ENCODE data around the gene CARD19.

Gene CARD19

GRCh38 chr9:93071464-93071863 is 24.6 kb upstream of the CARD19 start:
- H3K9ac ChIP-seq (ENCODE audit: low read depth, low read length), result no peak overlapping the region
- H3K27me3 ChIP-seq (ENCODE audit: control insufficient read depth, insufficient read depth, low read length), result no peaks in the 10 kb centered on the region
- H3K4me3 ChIP-seq (ENCODE audit: low read depth, low read length), result no peak overlapping the region
- no peaks in the 10 kb centered on the region for H3K36me3 ChIP-seq (ENCODE audit: control insufficient read depth, insufficient read depth, low read length)
- H3K4me1 ChIP-seq (ENCODE audit: control insufficient read depth, insufficient read depth, low read length), result no peaks in the 10 kb centered on the region
- H3K9me3 ChIP-seq (ENCODE audit: control insufficient read depth, insufficient read depth, low read length), result no peaks in the 10 kb centered on the region

DNA sequence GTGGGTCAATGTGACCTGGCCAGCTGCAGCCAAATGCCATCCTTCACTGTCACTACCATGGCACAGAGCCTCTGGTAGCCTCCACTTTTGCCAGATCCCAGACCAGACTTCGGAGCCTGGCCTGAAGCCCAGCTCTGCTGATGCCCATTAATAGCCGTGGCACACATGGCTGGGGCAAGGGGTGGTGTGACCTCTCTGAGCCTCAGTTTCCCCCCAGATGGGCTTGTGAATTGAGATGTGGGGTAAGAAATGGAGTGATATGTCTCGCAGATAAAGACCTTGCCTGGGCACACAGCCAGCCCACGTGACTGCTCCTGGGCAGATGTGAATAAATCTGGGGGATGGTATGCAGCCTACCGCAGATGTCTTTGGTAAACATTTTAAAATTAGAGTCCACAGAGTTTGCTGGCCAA is 23.6 kb upstream of the CARD19 start:
- Histone ChIP-seq H3K9me3 (ENCODE audit: control insufficient read depth, insufficient read depth, low read length) (no peaks in the 10 kb centered on the region), H3K36me3 (ENCODE audit: control insufficient read depth, insufficient read depth, low read length) (no peaks in the 10 kb centered on the region), H3K4me1 (ENCODE audit: control insufficient read depth, insufficient read depth, low read length) (no peaks in the 10 kb centered on the region), H3K4me3 (ENCODE audit: low read depth, low read length) (no peak overlapping the region), H3K9ac (ENCODE audit: low read depth, low read length) (no peak overlapping the region), H3K27me3 (ENCODE audit: control insufficient read depth, insufficient read depth, low read length) (no peaks in the 10 kb centered on the region)

GRCh38 chr9:93076101-93076791 is 19.8 kb upstream of the CARD19 start:
- no peak overlapping the region for H3K4me3 ChIP-seq (ENCODE audit: low read depth, low read length)
- H3K9ac ChIP-seq (ENCODE audit: low read depth, low read length), result no peak overlapping the region
- no peaks in the 10 kb centered on the region for H3K9me3 ChIP-seq (ENCODE audit: control insufficient read depth, insufficient read depth, low read length)
- no peaks in the 10 kb centered on the region for H3K4me1 ChIP-seq (ENCODE audit: control insufficient read depth, insufficient read depth, low read length)
- no peaks in the 10 kb centered on the region for H3K36me3 ChIP-seq (ENCODE audit: control insufficient read depth, insufficient read depth, low read length)
- H3K27me3 ChIP-seq (ENCODE audit: control insufficient read depth, insufficient read depth, low read length), result no peaks in the 10 kb centered on the region

- Histone ChIP-seq H3K4me1 (ENCODE audit: control insufficient read depth, insufficient read depth, low read length) (no peaks in the 10 kb centered on the region), H3K9me3 (ENCODE audit: control insufficient read depth, insufficient read depth, low read length) (no peaks in the 10 kb centered on the region), H3K4me3 (ENCODE audit: low read depth, low read length) (no peak overlapping the region), H3K36me3 (ENCODE audit: control insufficient read depth, insufficient read depth, low read length) (no peaks in the 10 kb centered on the region), H3K9ac (ENCODE audit: low read depth, low read length) (no peak overlapping the region), H3K27me3 (ENCODE audit: control insufficient read depth, insufficient read depth, low read length) (no peaks in the 10 kb centered on the region)
These were observed 19.3 kb upstream of the CARD19 start for GRCh38 chr9:93076792-93077128.

DNA sequence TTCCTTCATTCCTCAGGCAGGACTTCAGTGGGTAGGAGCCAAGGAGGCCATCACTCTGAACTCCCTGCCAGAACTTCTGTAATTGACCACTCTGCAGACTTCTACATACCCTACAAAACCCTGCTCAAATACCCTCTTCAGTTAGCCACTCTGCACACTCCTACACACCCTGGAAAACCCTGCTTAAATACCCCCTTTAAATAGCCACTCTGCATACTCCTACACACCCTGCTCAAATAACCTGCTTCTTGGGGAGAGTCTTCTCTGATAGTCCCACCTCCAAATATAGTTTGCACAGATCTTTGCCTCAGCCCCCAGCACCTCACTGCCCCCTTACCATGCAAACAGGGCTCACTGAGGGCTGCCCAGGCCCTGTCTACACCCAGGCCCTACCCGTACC is 18.6 kb upstream of the CARD19 start:
- no peaks in the 10 kb centered on the region for H3K4me1 ChIP-seq (ENCODE audit: control insufficient read depth, insufficient read depth, low read length)
- H3K4me3 ChIP-seq (ENCODE audit: low read depth, low read length), result no peak overlapping the region
- no peaks in the 10 kb centered on the region for H3K27me3 ChIP-seq (ENCODE audit: control insufficient read depth, insufficient read depth, low read length)
- no peak overlapping the region for H3K9ac ChIP-seq (ENCODE audit: low read depth, low read length)
- no peaks in the 10 kb centered on the region for H3K9me3 ChIP-seq (ENCODE audit: control insufficient read depth, insufficient read depth, low read length)
- no peaks in the 10 kb centered on the region for H3K36me3 ChIP-seq (ENCODE audit: control insufficient read depth, insufficient read depth, low read length)

GRCh38 chr9:93077811-93078210 is 18.2 kb upstream of the CARD19 start:
- Histone ChIP-seq H3K4me1 (ENCODE audit: control insufficient read depth, insufficient read depth, low read length) (no peaks in the 10 kb centered on the region), H3K36me3 (ENCODE audit: control insufficient read depth, insufficient read depth, low read length) (no peaks in the 10 kb centered on the region), H3K9ac (ENCODE audit: low read depth, low read length) (no peak overlapping the region), H3K9me3 (ENCODE audit: control insufficient read depth, insufficient read depth, low read length) (no peaks in the 10 kb centered on the region), H3K4me3 (ENCODE audit: low read depth, low read length) (no peak overlapping the region), H3K27me3 (ENCODE audit: control insufficient read depth, insufficient read depth, low read length) (no peaks in the 10 kb centered on the region)

- H3K36me3 ChIP-seq (ENCODE audit: control insufficient read depth, insufficient read depth, low read length), result no peaks in the 10 kb centered on the region
These were observed 16.6 kb upstream of the CARD19 start for GRCh38 chr9:93079371-93079770.

DNA sequence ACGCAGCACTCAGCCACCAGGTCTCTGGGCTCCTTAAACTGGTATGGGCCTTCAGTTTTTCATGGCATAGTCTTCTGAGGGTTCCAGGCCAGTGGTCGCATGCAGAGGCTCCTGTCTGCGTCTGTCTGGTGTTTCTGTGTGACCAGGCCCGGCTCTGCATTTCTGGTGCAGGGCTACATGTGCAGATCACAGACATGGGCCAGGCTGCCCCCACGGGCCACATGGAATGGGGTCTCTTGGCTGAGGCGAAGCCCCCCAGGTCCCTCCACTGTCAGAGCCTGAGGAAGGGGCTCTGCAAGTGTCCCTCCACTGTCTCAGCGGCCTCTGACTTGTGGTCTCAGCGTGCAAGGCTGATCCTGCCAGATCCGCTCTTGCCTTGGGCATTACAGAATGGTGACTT is 15.6 kb upstream of the CARD19 start:
- no peaks in the 10 kb centered on the region for H3K9me3 ChIP-seq (ENCODE audit: control insufficient read depth, insufficient read depth, low read length)
- no peaks in the 10 kb centered on the region for H3K36me3 ChIP-seq (ENCODE audit: control insufficient read depth, insufficient read depth, low read length)
- H3K4me3 ChIP-seq (ENCODE audit: low read depth, low read length), result no peak overlapping the region
- H3K4me1 ChIP-seq (ENCODE audit: control insufficient read depth, insufficient read depth, low read length), result no peaks in the 10 kb centered on the region
- no peak overlapping the region for H3K9ac ChIP-seq (ENCODE audit: low read depth, low read length)
- H3K27me3 ChIP-seq (ENCODE audit: control insufficient read depth, insufficient read depth, low read length), result no peaks in the 10 kb centered on the region

More at GRCh38 chr9:93079371-93079770, 16.6 kb upstream of the CARD19 start:
- H3K4me3 ChIP-seq (ENCODE audit: low read depth, low read length), result no peak overlapping the region
- no peak overlapping the region for H3K9ac ChIP-seq (ENCODE audit: low read depth, low read length)
- H3K27me3 ChIP-seq (ENCODE audit: control insufficient read depth, insufficient read depth, low read length), result no peaks in the 10 kb centered on the region
- H3K4me1 ChIP-seq (ENCODE audit: control insufficient read depth, insufficient read depth, low read length), result no peaks in the 10 kb centered on the region
- no peaks in the 10 kb centered on the region for H3K9me3 ChIP-seq (ENCODE audit: control insufficient read depth, insufficient read depth, low read length)

DNA sequence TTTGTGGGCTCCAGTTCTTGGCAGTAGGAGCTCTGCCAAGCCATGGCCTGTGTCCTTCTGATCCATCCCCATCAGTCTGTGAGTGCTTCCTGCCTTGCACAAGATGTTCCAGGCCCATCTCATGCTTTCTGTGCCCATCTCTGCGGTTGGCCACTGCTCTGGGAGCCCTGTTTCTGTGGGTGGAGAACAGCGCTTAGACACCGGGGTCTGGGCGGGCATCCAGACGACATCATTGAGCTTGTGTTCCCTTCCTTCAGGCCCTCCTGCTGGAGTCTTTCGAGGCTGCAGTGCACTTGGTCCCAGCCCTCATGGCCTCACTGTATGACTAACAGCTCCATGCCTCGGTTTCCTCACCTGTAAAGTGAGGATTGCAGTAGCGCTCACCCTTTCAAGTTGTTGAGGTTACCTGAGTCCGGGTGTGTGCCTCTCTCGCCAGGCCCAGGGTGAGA is 14.9 kb upstream of the CARD19 start:
- Histone ChIP-seq H3K27me3 (ENCODE audit: control insufficient read depth, insufficient read depth, low read length) (no peaks in the 10 kb centered on the region), H3K9me3 (ENCODE audit: control insufficient read depth, insufficient read depth, low read length) (no peaks in the 10 kb centered on the region), H3K4me3 (ENCODE audit: low read depth, low read length) (no peak overlapping the region), H3K36me3 (ENCODE audit: control insufficient read depth, insufficient read depth, low read length) (no peaks in the 10 kb centered on the region), H3K4me1 (ENCODE audit: control insufficient read depth, insufficient read depth, low read length) (no peaks in the 10 kb centered on the region), H3K9ac (ENCODE audit: low read depth, low read length) (no peak overlapping the region)

- no peaks in the 10 kb centered on the region for H3K9me3 ChIP-seq (ENCODE audit: control insufficient read depth, insufficient read depth, low read length)
- H3K4me3 ChIP-seq (ENCODE audit: low read depth, low read length), result no peak overlapping the region
- H3K9ac ChIP-seq (ENCODE audit: low read depth, low read length), result no peak overlapping the region
- no peaks in the 10 kb centered on the region for H3K27me3 ChIP-seq (ENCODE audit: control insufficient read depth, insufficient read depth, low read length)
- no peaks in the 10 kb centered on the region for H3K36me3 ChIP-seq (ENCODE audit: control insufficient read depth, insufficient read depth, low read length)
- H3K4me1 ChIP-seq (ENCODE audit: control insufficient read depth, insufficient read depth, low read length), result no peaks in the 10 kb centered on the region
These were observed 14.1 kb upstream of the CARD19 start for GRCh38 chr9:93081931-93082330.

DNA sequence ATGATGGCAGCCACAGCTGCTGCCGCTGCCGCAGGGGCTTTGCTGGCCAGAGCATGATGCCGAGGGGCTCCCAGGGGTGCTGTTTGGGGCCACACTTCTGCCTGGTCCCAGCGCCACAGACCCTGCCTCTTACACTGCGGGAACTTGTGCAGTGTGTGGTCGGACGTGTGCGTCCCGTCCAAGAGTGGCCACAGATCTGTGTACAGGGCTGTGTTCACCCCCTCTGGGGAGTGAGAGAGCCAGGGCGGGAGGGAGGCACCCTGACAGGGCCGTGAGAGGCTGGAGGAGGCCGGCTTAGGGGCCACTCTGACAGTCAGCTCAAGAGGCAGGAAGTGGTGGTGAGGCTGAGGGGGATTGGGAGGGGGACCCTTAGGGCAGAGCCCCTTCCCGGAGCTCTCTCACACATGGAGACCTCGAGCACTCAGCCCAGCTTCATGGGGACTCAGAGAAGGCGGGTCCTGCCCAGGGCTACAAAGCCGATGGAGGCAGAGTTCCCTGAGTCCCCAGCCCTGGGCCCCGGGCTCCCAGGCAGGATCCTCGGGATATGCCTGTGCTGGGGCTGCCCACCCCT is 13.1 kb upstream of the CARD19 start:
- no peaks in the 10 kb centered on the region for H3K4me1 ChIP-seq (ENCODE audit: control insufficient read depth, insufficient read depth, low read length)
- H3K9ac ChIP-seq (ENCODE audit: low read depth, low read length), result no peak overlapping the region
- no peaks in the 10 kb centered on the region for H3K27me3 ChIP-seq (ENCODE audit: control insufficient read depth, insufficient read depth, low read length)
- no peaks in the 10 kb centered on the region for H3K36me3 ChIP-seq (ENCODE audit: control insufficient read depth, insufficient read depth, low read length)
- no peaks in the 10 kb centered on the region for H3K9me3 ChIP-seq (ENCODE audit: control insufficient read depth, insufficient read depth, low read length)
- H3K4me3 ChIP-seq (ENCODE audit: low read depth, low read length), result no peak overlapping the region

DNA sequence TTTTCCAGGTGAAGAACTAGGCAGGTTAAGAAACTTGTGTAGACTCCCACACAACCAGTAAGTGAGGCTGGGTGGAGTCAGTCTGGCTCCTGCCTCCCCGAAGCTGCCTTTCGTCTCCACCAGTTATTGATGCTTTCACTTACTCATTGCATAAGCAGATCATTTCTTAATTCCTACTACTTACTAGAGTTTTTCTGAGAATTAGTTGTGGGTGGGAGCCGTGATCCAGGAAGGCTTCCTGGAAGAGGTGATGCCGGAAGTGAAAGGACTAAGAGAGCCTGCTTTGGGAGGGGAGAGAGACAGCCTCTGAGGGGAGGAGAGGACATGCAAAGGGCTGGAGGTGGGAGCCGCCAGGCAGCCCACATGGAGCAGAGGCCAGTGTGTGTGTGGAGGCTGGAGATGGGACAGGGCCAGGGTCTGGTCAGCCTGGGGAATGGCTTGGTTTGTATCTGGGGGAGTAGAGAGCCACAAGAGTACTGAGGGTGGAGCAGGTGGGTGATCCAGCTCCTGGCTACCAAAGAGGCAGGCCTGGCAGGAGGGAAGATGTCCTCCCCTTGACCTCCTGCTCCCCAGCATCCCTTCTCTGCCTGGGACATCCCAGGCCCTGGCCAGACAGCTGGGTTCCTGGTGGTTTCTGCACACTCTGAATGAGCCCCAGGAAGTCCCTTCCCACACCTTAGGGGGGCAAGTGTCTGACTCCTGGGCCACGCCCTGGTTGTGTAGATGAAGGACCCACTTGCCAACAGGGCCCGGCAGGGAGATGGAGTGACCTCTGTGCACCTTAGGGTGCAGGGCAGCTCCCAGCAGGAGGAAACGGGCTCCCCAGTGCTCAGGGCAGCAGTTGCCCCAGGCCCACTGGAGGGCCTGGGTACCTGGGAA is 12.2 kb upstream of the CARD19 start:
- Histone ChIP-seq H3K4me1 (ENCODE audit: control insufficient read depth, insufficient read depth, low read length) (no peaks in the 10 kb centered on the region), H3K4me3 (ENCODE audit: low read depth, low read length) (no peak overlapping the region), H3K9ac (ENCODE audit: low read depth, low read length) (no peak overlapping the region), H3K36me3 (ENCODE audit: control insufficient read depth, insufficient read depth, low read length) (no peaks in the 10 kb centered on the region), H3K9me3 (ENCODE audit: control insufficient read depth, insufficient read depth, low read length) (no peaks in the 10 kb centered on the region), H3K27me3 (ENCODE audit: control insufficient read depth, insufficient read depth, low read length) (no peaks in the 10 kb centered on the region)

Measured in iPS-15b (cell line).